ENCODE data around the gene GALNT10.

GRCh38 chr5:154318691-154319090 lies 128.2 kb downstream of the GALNT10 start:
- no peak for TF ChIP-seq CTCF (optimal IDR thresholded peaks at IDR 0.05 in 1 of 3, IDR thresholded peaks at IDR 0.05 in 1 of 3, conservative IDR thresholded peaks at IDR 0.05 in 1 of 3; ENCODE audit: extremely low read depth in 1 of 3, insufficient read depth in 2 of 3, low read length in 3 of 3)
- TF ChIP-seq EZH2 (IDR thresholded peaks at IDR 0.05; ENCODE audit: low read length), result no peak

All from keratinocyte (primary cell).